GM20431 (cell line): Measurements from ENCODE around the gene FANCB.

Experiments used
- in situ Hi-C: fragments of 300-500 bp; cut with MseI, MboI; formaldehyde crosslinking; loops from one replicate; pipeline ENCODE4 v1.15.0; 2020; ENCODE audit warnings: low sequenced_read_pairs; ENCODE audit not compliant: unreplicated experiment

Gene FANCB

DNA sequence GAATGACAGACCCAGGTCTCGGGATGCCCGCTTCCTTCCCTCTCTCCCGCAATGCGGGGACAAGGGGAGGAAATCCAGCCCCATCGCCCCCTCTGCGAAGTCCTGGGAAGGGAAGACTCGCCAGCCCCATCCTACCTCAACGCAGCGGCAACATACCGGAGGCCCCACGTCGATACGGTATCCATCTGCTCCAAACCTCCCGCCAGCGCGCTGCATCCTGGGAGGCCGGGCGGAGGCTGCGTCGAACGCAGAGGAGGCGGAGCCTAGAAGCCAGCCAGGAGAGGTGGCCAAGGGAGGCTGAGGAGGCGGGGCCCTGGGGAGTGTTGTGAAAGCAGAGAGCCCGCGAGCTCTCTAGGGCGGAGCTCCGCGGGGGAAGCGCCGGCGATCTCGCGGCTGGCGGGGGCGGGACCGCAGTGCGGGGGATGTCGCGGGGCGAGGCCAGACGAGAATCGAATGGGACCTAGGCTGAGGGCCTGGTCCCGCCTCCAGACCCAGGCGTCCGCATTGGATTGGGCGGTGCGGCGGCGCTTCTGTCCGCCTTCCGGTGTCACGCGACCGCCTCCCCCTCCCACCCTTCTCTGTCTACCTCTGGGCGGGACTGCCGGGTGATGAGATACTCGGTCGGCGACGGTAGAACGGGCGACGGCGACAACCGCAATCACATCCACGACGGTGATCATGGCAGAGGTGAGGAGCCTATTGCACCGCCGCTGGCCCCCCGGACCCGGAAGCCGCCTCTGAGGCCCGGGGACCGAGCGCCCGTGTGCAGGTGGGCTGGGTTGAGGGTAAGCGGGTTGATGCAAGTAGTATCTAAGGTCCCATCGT lies at the start of gene FANCB, which contains the start of gene MOSPD2:
FANCB (minus strand) TSS at position 219 of the 825 bp plus-strand sequence. CDS start 7,559 bp downstream, outside the sequence.
MOSPD2 (plus strand) TSS at position 571 of the 825 bp plus-strand sequence; CDS start at position 679, 108 bp downstream.
- in situ Hi-C loops: no loop called here

GRCh38 chrX:14922437-14922836 lies 49.6 kb upstream of the FANCB start:
- in situ Hi-C loops: no loop called here

- in situ Hi-C loops: no loop called here
These were observed 47.3 kb upstream of the FANCB start for GRCh38 chrX:14920196-14920595.

GRCh38 chrX:14919407-14919806 lies 46.5 kb upstream of the FANCB start:
- in situ Hi-C loops: no loop called here

DNA sequence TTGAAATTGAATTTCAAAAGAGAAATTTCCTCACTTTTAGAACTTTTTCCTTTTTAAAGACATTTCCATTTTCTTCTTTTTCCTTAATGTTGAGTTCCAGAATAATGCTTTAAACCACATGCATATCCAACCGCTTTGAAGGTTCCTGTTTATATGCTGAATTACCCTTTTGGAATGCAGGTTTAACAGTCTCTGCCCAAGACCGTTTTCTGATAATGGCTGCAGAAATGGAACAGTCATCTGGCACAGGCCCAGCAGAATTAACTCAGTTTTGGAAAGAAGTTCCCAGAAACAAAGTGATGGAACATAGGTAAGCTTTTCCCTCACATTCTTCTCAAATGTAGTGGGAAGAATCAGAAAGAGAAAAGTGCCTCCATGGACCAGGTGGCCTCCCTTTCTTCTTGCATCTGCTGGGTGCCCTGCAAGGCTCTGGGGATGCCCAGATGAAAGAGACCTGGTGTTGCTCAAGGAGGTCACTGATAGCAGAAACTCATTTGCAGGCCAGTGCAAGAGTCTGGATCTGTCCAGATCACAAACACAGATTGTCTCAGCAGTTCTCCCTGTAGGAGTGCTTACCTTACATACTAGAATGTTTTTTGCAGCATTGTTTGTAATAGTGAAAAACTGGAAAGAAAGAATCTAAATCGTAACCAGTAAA lies 43.3 kb upstream of the FANCB start:
- in situ Hi-C loops: no loop called here

DNA sequence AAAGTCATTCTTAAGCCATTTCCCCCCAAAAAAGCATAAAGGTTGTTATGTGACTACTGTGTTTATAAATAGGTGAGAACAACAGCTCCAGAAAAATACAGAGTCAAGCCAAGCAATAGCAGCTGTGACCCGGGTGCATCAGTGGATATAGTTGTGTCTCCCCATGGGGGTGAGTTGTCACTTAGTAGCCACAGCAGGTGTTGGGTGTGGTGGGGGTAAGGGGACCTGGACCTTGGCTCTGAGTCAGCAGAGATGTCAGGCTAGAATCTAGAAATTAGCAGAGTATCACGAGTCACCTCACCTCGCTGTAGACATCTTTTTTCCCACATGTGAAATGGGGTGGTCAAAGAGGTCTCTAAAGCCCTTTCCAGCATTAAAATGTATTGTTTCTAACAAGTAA lies 42.7 kb upstream of the FANCB start:
- in situ Hi-C loops: no loop called here

DNA sequence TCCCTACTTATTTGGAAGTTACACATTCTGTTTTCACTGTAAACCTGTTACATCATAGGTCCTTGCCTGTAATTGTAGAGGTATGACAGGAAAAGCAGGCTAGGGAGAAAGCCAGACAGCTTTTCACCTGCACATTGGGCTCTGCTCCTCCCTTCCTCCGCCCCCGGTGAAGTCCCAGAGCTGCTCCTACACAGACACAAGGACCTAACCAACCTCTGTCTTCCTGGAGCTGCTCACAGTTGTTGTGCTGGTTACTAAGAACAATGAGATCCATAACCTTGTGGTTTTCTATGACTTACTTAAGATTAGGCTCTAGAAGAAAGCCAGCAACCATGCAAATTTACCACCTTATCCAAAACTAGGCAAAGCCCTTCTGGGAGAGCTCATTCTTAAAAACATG lies 40.4 kb upstream of the FANCB start:
- in situ Hi-C loops: no loop called here

GRCh38 chrX:14903891-14904290 lies 31.0 kb upstream of the FANCB start:
- in situ Hi-C loops: no loop called here

- in situ Hi-C loops: no loop called here
These were observed 29.7 kb upstream of the FANCB start for GRCh38 chrX:14902537-14902936.

DNA sequence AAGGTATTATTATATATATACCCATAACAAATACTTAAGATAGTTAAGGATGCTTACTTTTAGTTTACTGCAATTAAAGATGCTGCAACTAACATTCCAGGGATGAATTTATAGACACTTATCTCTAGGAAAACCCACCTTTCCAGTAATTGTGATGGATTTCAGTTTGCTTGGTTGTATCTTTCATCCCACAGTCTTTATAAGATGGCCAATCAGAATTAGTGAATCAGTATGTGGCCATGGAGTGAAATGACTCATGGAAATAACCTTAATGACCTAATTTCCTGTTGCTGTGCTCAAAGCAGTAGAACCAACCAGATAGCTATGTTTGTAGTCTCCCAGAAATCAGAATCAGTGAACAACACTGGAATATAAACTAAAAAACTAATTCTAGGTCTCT lies 26.7 kb upstream of the FANCB start:
- in situ Hi-C loops: no loop called here

DNA sequence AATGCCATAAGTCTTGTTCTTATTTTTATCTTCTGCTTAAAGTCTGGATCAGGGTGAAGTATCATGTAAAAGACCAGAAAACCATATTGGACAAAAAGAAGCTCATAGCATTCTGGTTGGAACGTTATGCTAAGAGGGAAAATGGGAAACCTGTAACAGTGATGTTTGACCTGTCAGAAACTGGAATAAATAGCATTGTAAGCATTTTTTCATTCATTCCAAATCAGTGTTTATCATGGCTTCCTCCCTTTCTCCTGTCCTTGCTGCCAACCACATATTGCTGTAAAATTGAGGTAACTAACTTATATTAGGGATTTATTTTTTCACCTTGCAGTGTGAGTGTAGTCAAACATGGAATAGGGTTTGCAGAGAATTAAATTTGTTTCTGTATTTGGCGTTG lies 24.2 kb upstream of the FANCB start:
- in situ Hi-C loops: no loop called here

GRCh38 chrX:14896273-14896672 lies 23.4 kb upstream of the FANCB start:
- in situ Hi-C loops: no loop called here

GRCh38 chrX:14886252-14886651 lies 13.4 kb upstream of the FANCB start:
- in situ Hi-C loops: no loop called here

GRCh38 chrX:14884714-14885113 lies 11.8 kb upstream of the FANCB start:
- in situ Hi-C loops: no loop called here

- in situ Hi-C loops: no loop called here
These were observed 11.0 kb upstream of the FANCB start for GRCh38 chrX:14883826-14884225.

DNA sequence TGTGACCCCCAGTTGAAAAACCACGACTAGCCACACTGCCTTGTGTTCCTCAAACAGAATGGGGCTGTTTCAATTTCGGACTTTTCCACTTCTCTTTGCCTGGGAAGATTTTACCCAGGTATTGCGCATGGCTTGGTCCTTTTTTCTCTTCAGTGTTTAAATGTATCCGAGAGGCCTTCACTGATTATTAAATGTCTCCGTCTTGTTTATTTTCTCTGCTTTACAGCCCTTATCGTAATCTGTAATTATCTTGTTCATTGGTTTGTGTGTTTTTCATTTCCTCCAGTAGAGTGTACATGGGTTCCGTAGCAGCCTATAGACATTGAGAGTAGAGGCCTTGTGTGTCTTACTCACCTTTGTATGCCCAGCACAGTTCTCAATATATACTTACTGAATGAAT lies 2.8 kb upstream of the FANCB start:
- in situ Hi-C loops: no loop called here

GRCh38 chrX:14873676-14874049 lies 794 bp upstream of the FANCB start:
- in situ Hi-C loops: no loop called here

GRCh38 chrX:14872355-14872754 lies 514 bp downstream of the FANCB start:
- in situ Hi-C loops: no loop called here

DNA sequence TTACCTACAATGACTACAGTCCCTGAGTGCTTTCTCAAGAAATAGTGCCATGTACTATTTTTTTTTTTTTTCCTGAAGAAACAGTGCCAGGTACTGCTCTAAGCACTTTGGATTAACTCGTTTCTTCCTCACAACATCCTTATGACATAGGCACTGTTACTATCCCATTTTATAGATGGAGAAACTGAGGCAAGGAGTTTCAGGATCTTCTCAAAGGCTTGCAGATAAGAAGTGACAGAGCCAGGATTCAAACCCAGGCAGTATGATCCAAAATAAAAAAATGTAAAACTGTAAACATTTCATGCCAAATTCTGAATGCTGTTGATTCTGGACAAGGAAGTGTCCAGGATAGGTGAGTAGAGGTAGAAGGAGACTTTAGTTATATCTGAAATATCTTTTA lies 1.1 kb downstream of the FANCB start:
- in situ Hi-C loops: no loop called here

GRCh38 chrX:14865201-14865600 lies 7.7 kb downstream of the FANCB start:
- in situ Hi-C loops: no loop called here

DNA sequence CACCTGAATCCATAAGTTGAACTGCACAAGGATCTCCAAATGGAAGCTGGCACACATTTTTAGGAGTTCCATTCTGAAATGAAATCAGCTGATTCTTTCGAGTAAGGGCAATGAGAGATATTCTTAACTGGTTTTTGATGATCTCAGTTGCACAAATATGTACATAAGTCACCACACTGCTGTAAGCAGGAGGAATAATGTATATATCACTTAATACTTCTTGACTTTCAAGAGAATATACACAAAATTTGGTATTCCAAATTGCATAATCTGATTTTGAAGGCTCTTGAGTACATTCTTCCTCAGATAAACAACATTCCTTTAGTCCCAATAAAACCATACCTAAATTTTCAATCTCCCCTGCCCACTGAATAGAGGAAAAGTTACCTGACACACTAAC lies 8.2 kb downstream of the FANCB start:
- in situ Hi-C loops: no loop called here

- in situ Hi-C loops: no loop called here
These were observed 21.3 kb downstream of the FANCB start for GRCh38 chrX:14851526-14851925.
